Neural cell (in vitro differentiated cells): Measurements from ENCODE around the gene SSC5D.

Source experiments
- EZH2 ChIP-seq: fragments of 200-600, 300-800 bp; shearing (Covaris generic), sonication (generic); IDR thresholded peaks from 2 replicates; pipeline ENCODE4 v1.6.1; 2014; ENCODE audit warnings: antibody characterized with exemption, low read length, borderline replicate concordance, mild to moderate bottlenecking; ENCODE audit not compliant: insufficient read depth, poor library complexity, severe bottlenecking
- SMC3 ChIP-seq: fragments of 450-650 bp; conservative IDR thresholded peaks from 2 replicates; pipeline ENCODE4 v1.6.1; 2014; ENCODE audit warnings: antibody characterized with exemption, mild to moderate bottlenecking, moderate library complexity; ENCODE audit not compliant: poor library complexity
- TF ChIP-seq, protein P1 (sequence below): fragments of 450-650 bp; IDR thresholded peaks from 2 replicates; pipeline ENCODE4 v1.5.1; 2014; ENCODE audit warnings: antibody characterized with exemption, mild to moderate bottlenecking, moderate library complexity; ENCODE audit not compliant: poor library complexity, severe bottlenecking

DNA sequence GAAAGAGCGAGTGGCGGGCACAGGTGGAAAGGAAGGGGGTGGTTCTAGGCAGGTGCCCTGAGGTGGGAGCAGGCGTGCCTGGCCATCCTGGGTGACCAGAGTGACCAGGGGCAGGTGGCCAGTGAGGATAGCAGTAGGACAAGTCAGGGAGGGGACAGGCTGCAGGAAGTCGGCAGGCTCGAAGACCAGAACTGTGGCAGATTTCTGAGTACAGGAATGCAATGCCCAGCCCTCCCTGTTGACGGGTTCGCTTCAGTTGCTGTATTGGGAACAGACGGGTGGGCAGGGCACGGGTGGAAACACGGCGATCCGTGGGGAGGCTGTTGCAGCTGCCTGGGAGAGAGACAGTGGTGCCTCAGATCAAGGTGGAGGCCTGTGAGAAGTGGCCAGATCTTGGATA, 9.9 kb upstream of the SSC5D start:
- TF ChIP-seq, protein P1, sequence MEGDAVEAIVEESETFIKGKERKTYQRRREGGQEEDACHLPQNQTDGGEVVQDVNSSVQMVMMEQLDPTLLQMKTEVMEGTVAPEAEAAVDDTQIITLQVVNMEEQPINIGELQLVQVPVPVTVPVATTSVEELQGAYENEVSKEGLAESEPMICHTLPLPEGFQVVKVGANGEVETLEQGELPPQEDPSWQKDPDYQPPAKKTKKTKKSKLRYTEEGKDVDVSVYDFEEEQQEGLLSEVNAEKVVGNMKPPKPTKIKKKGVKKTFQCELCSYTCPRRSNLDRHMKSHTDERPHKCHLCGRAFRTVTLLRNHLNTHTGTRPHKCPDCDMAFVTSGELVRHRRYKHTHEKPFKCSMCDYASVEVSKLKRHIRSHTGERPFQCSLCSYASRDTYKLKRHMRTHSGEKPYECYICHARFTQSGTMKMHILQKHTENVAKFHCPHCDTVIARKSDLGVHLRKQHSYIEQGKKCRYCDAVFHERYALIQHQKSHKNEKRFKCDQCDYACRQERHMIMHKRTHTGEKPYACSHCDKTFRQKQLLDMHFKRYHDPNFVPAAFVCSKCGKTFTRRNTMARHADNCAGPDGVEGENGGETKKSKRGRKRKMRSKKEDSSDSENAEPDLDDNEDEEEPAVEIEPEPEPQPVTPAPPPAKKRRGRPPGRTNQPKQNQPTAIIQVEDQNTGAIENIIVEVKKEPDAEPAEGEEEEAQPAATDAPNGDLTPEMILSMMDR: no peak
- TF ChIP-seq SMC3 (no peak), EZH2 (no peak)
